Heart right ventricle (tissue), 16 donors: ENCODE measurements around the gene HP. TPM values are rescaled to one million over a fixed set of nuclear protein-coding genes. Genes with fewer than 3 reads are reported as not detected.

ENCODE experiments used
- ATAC-seq, 8 donors: fragments of 200-7000 bp; cut with Tn5 transposase; one replicate each; pipeline ENCODE4 v1.9.1; 2020; ENCODE audit warnings: mild to moderate bottlenecking in 8 of 8, moderate library complexity in 8 of 8, moderate number of reproducible peaks in 1 of 8
- DNase-seq, 2 donors: peaks; one replicate each; pipeline ENCODE4 v3.0.0-alpha.2; 2020
- H3K27ac ChIP-seq, 10 donors: fragments of 200-600 bp; sonication (generic) in 2 of 10; one replicate each; pipeline versions ENCODE4 v1.5.0 to v1.8.0; 2020 to 2022; ENCODE audit warnings: mild to moderate bottlenecking in 3 of 10
- H3K27me3 ChIP-seq, 7 donors: fragments of 200-600 bp; one replicate each; pipeline ENCODE4 v1.8.0; 2021 to 2022; ENCODE audit warnings: mild to moderate bottlenecking in 2 of 7
- H3K36me3 ChIP-seq, 9 donors: fragments of 200-600 bp; sonication (generic) in 1 of 9; one replicate each; pipeline versions ENCODE4 v1.5.0 to v1.8.0; 2020 to 2022; ENCODE audit warnings: mild to moderate bottlenecking in 2 of 9
- H3K4me1 ChIP-seq, 9 donors: fragments of 200-600 bp; sonication (generic) in 1 of 9; one replicate each; pipeline versions ENCODE4 v1.5.0 to v1.8.0; 2020 to 2022; ENCODE audit warnings: mild to moderate bottlenecking in 4 of 9
- H3K4me3 ChIP-seq, 10 donors: fragments of 200-600 bp; sonication (generic) in 2 of 10; one replicate each; pipeline versions ENCODE4 v1.5.0 to v1.8.0; 2020 to 2022; ENCODE audit warnings: mild to moderate bottlenecking in 7 of 10, moderate library complexity in 2 of 10
- H3K9me3 ChIP-seq, 11 donors: fragments of 200-600 bp in 10 of 11; sonication (generic) in 2 of 11; one replicate each; pipeline versions ENCODE4 v1.5.0 to v1.8.0; 2013 to 2022; ENCODE audit warnings: mild to moderate bottlenecking in 2 of 11, control low read depth in 1 of 11, moderate library complexity in 1 of 11
- CTCF ChIP-seq, 9 donors: fragments of 200-600 bp; sonication (generic) in 2 of 9; IDR thresholded peaks; one replicate each; pipeline versions ENCODE4 v1.5.0 to v1.8.0; 2021 to 2022; ENCODE audit warnings: antibody characterized with exemption in 9 of 9, mild to moderate bottlenecking in 5 of 9, moderate library complexity in 1 of 9
- WGBS, 2 donors: extraction: QIAGEN DNeasy Blood & Tissue Kit; methylation state at CpG; one replicate each; pipeline ENCODE4 v1.1.7; 2013; ENCODE audit warnings: inconsistent platforms in 1 of 2; 5-methylcytosine and 5-hydroxymethylcytosine counted together
- intact Hi-C, 10 donors: fragments of 100-400 bp; cut with DNase I; formaldehyde crosslinking; loops; one replicate each; pipeline versions ENCODE4 v1.11.1 to v1.14.2; 2022
- polyA plus RNA-seq, 2 donors: library from polyadenylated mRNA; stranded (reverse); fragments of 200-250 nt; gene quantifications; one replicate each; pipeline ENCODE4 v1.2.3, GENCODE V29; 2013
- total RNA-seq, 10 donors: library from RNA; stranded (reverse); fragmentation: NEBNext Ultra II Directional in 3 of 10; extraction: Animal tissue kit (Norgen Biotek cat#: 25700) in 3 of 10; gene quantifications; one replicate each; pipeline versions ENCODE4 v1.2.1 to v1.2.4, GENCODE V29; 2021 to 2023
- donor health status: Arrhythmogenic right ventricular cardiomyopathy.
- donor health status: ischemic (EF 13 %, LVEDD 7.1; RV severe dilation, severe dysfunction).
- donor health status: healthy with polysubstance abuse.
- donor health status: DM: no; HTN: yes; CAD: no.
- donor health status: DM: no; HTN: no; CAD: no.
- donor health status: ischemic (EF 25% LVEDD 6.9; RV normal size, moderate dysfunction).
- donor health status: ischemic (EF 25% LVEDD 5.7; RV mildly dilated, moderate dysfunction).
- donor health status: healthy.
- donor health status: DM: yes; HTN: yes; CAD: no.
- donor health status: Ischemic cardiomyopathy.
- donor health status: ischemic (EF 35%, LVEDD 5.7; RV mildly dilated, moderate dysfunction).
- donor health status: nonischemic (EF 11% LVEDD 7.7; RV severe dilation, severe dysfunction).
- donor health status: DM: yes; HTN: yes; CAD: no.
- donor health status: PGD.
- donor health status: ischemic (EF 29% LVEDD 5.4; RV normal size, mild dysfunction).
- donor health status: nonischemic (EF 23%, LVEDD 6.1; RV moderate dilation, normal function).

Gene HP
- total and polyA plus RNA-seq, 12 donors = 0.47 to 26.6 (median 5.0) TPM

DNA sequence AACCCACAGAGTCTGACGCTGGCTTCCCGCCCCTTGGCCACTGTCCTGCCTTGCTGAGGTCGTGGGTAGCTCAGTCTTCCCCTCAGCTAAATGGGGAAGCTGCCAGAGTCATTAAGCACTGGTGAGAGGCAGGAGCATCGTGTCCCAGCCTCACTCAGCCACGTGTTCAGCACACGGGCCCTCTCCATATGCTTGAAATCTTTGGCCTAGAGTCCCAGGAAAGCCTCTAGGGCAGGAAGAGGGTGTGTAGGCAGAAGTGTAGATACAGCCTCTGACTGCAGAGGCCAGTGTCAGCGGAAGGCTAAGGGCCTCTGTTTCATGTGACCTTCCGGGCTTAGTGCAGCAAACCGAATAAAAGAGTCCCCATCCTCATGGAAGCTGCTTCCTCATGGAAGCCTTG, 41.7 kb upstream of the HP start:
- intact Hi-C loops = loop anchor here in 2 of 10 donors (10.0 kb wide), 1 partner anchor 82 kb away; the partner anchor contains the start of genes DHX38 (in 2 of the 2) and TXNL4B (in 2 of the 2)
- 69 to 71% methylated on average over 9 of the region's 9 CpGs for WGBS, 2 donors
- H3K4me1 ChIP-seq = peaks cover 0 to 41% (median 29%) of the 10 kb centered on the region in 9 donors
- H3K4me3 ChIP-seq = no peak overlapping the region
- ATAC-seq = no peak
- H3K36me3 ChIP-seq = peaks cover 0 to 36% (median 0%) of the 10 kb centered on the region in 9 donors
- DNase-seq = no peak
- peak overlapping the region in 8 of 10 donors; percentile 19 to 84 (median 66) for H3K27ac ChIP-seq
- no peaks in the 10 kb centered on the region for H3K27me3 ChIP-seq
- TF ChIP-seq CTCF (IDR thresholded peaks at IDR 0.05) = no peak
- H3K9me3 ChIP-seq = no peaks in the 10 kb centered on the region

DNA sequence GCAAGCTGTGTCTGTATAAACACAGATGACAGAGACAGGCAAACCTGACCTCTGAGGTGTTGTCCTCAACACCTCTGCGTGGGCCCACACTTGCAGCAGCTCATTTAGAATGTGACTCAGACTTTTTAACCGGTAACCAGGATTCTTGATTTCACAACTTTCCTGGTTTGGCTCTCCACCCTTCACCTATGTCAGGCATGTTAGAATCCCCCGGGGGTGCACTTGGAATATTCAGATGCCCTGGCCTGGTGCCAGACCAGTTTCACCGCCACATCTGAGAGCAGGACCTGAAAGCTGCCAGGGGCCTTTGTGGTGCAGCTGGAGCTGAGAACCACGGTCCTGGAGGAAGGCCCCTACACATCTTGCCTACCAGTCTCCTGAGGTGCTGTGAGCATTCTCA, 40.9 kb upstream of the HP start:
- Histone ChIP-seq H3K27me3 (no peaks in the 10 kb centered on the region), H3K4me1 (peaks cover 0 to 36% (median 24%) of the 10 kb centered on the region in 9 donors), H3K36me3 (peaks cover 0 to 44% (median 0%) of the 10 kb centered on the region in 9 donors), H3K27ac (peak overlapping the region in 9 of 10 donors; percentile 47 to 84 (median 74)), H3K9me3 (no peaks in the 10 kb centered on the region), H3K4me3 (peak overlapping the region in 7 of 10 donors; percentile 2 to 27 (median 12))
- 15 to 19% methylated on average over 5 of the region's 5 CpGs for WGBS, 2 donors
- ATAC-seq = peak in 3 of 8 donors; percentile 2 to 10 (median 7)
- intact Hi-C loops = loop anchor here in 2 of 10 donors (10.0 kb wide), 1 partner anchor 81 kb away; the partner anchor contains the start of genes DHX38 (in 2 of the 2) and TXNL4B (in 2 of the 2)
- no peak for TF ChIP-seq CTCF (IDR thresholded peaks at IDR 0.05)
- no peak for DNase-seq

GRCh38 chr16:72013888-72014581, 40.3 kb upstream of the HP start:
- TF ChIP-seq CTCF (IDR thresholded peaks at IDR 0.05) = no peak
- H3K27me3 ChIP-seq = no peaks in the 10 kb centered on the region
- DNase-seq = peak; percentile 36 to 44
- no peaks in the 10 kb centered on the region for H3K9me3 ChIP-seq
- peak overlapping the region in 7 of 10 donors; percentile 2 to 27 (median 12) for H3K4me3 ChIP-seq
- WGBS, 2 donors = 20 to 22% methylated on average over 15 of the region's 15 CpGs
- peaks cover 0 to 36% (median 23%) of the 10 kb centered on the region in 9 donors for H3K4me1 ChIP-seq
- intact Hi-C loops = loop anchor here in 2 of 10 donors (10.0 kb wide), 1 partner anchor 81 kb away; the partner anchor contains the start of genes DHX38 (in 2 of the 2) and TXNL4B (in 2 of the 2)
- peak overlapping the region in 9 of 10 donors; percentile 47 to 84 (median 74) for H3K27ac ChIP-seq
- H3K36me3 ChIP-seq = peaks cover 0 to 50% (median 0%) of the 10 kb centered on the region in 9 donors
- peak; percentile 41 to 74 (median 54) for ATAC-seq

- no peaks in the 10 kb centered on the region for H3K9me3 ChIP-seq
- peaks cover 0 to 36% (median 23%) of the 10 kb centered on the region in 9 donors for H3K4me1 ChIP-seq
- WGBS, 2 donors = 73 to 74% methylated on average over 8 of the region's 8 CpGs
- ATAC-seq = no peak
- H3K36me3 ChIP-seq = peaks cover 0 to 56% (median 0%) of the 10 kb centered on the region in 9 donors
- intact Hi-C loops = loop anchor here in 2 of 10 donors (10.0 kb wide), 1 partner anchor 80 kb away; the partner anchor contains the start of genes DHX38 (in 2 of the 2) and TXNL4B (in 2 of the 2)
- no peak for TF ChIP-seq CTCF (IDR thresholded peaks at IDR 0.05)
- no peak for DNase-seq
- H3K27me3 ChIP-seq = no peaks in the 10 kb centered on the region
- H3K4me3 ChIP-seq = peak overlapping the region in 3 of 10 donors; percentile 8 to 27 (median 14)
- H3K27ac ChIP-seq = peak overlapping the region in 9 of 10 donors; percentile 47 to 84 (median 74)
Observed at GRCh38 chr16:72014675-72015074, 39.6 kb upstream of the HP start.
